Skin of body (tissue), 2 donors: ENCODE data around the gene CEACAM3. TPM values are rescaled to one million over a fixed set of nuclear protein-coding genes. Genes with fewer than 3 reads are reported as not detected.

Source experiments
- DNase-seq: peaks from one replicate; lab custom pipeline; 2025; lab: John Stamatoyannopoulos, UW
- total RNA-seq: library from RNA; depleted of rRNA; stranded (reverse); fragments of >200 nt; gene quantifications from one replicate; pipeline ENCODE4 v1.2.3, GENCODE V29; 2014

CEACAM3 gene
- total RNA-seq, 1 donor from 2014 or later: 1.5 TPM

GRCh38 chr19:41792513-41793413, 3.6 kb upstream of the CEACAM3 start:
- no peak for DNase-seq

GRCh38 chr19:41793414-41793727, 3.0 kb upstream of the CEACAM3 start:
- no peak for DNase-seq

GRCh38 chr19:41795031-41795461, 1.3 kb upstream of the CEACAM3 start:
- no peak for DNase-seq

GRCh38 chr19:41796901-41797300, 514 bp downstream of the CEACAM3 start:
- no peak for DNase-seq

GRCh38 chr19:41799444-41800000, 3.1 kb downstream of the CEACAM3 start:
- DNase-seq: no peak

- no peak for DNase-seq
Observed at GRCh38 chr19:41801031-41801430, 4.6 kb downstream of the CEACAM3 start.

- no peak for DNase-seq
Observed at GRCh38 chr19:41801792-41802211, 5.4 kb downstream of the CEACAM3 start.

DNA sequence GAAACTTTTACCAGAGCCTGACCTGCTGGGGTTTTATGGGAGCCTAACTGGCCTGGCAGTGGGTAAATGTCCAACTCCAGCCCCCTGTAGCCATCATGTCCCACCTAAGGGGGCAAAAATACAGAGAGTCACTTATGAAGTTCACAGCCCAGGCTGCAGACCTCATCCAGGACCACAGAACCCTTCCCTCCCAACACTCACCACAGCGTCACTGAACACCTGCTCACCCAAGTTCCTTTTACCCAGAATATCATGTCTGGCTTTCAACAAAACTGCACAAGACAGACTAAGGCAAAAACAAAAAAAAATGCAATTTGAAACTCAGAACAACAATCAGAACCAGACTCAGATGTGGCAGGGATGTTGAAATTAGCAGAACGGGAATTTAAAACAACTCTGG, 6.4 kb downstream of the CEACAM3 start:
- no peak for DNase-seq

DNA sequence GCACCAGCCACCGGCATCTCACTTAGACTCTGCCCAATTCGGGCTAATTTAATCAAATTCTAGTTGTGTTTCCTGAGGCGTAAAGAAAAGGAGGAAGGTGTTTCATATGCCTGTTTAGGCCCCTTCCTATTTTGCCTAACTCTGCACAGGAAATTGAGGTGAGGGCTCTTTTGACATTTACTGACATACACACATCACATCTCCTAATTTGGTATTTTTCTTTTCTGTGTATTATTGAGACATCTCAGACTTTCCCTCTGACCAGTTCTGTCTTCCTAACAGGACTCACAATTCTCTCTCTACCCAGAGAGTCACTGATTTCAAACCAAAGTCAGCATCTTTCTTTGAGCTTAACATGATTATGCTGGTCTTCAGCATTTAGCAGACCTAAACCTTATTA, 7.9 kb downstream of the CEACAM3 start:
- no peak for DNase-seq

- no peak for DNase-seq
Observed at GRCh38 chr19:41807176-41807575, 10.8 kb downstream of the CEACAM3 start.

- DNase-seq: no peak
Observed at GRCh38 chr19:41808663-41809566, 12.5 kb downstream of the CEACAM3 start.

- no peak for DNase-seq
Observed at GRCh38 chr19:41810301-41810700, 13.9 kb downstream of the CEACAM3 start.

DNA sequence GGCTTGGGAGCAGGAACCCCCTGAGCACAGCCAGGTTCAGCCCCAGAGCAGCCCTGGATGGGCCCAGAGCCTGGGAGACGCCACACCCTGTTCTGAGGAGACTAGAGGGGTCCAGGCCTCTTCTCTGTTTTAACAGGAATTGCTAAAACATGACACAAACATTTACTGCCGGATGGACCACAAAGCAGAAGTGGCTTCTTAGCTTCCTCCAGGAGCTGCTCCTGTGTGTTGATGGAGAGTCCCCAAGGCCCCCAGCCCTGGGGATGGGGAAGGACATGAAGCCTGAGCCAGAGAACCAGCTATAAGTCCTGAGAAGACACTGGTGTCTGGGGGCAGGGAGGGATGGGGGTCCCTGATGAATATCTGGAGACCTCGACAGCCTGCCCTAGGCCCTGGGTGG, 14.6 kb downstream of the CEACAM3 start:
- DNase-seq: no peak

DNA sequence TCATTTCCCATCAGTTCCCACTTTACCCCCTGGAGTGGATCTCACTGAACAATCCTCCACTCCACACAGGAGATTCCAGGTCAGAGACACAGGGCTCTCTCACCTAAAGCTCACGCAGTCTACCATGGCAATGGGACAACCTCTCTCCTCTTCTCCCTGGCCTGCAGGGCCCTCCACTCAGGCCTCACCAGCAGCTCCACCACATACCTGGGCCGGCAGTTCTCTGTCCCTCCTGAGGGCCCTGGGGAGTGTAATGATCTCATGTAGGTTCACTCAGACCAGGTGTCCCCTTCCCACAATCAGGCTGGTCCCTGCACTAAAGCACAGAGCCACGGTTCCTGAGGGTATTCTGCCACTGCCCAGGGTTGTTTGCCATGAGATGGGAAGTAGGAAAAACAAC, 15.6 kb downstream of the CEACAM3 start:
- no peak for DNase-seq

GRCh38 chr19:41813911-41814310, 17.5 kb downstream of the CEACAM3 start:
- no peak for DNase-seq

DNA sequence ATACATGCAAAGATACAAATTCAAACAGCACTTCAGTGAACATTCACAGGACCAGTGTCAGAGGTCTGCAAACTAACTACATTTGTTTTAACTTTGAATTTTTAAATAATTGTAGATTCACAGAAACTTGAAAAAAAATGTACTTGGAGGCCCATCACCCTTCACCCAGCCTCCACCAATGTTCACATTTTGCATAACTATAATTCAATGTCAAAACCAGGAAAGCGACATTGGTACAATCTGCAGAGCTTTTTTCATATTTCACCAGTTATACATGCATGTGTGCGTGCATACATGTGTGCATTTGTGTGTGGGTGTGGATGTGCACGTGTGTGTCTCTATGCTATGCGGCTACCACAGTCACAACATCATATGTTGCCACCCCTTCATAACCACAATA, 18.9 kb downstream of the CEACAM3 start:
- DNase-seq: no peak

GRCh38 chr19:41816761-41817160, 20.4 kb downstream of the CEACAM3 start:
- no peak for DNase-seq

DNA sequence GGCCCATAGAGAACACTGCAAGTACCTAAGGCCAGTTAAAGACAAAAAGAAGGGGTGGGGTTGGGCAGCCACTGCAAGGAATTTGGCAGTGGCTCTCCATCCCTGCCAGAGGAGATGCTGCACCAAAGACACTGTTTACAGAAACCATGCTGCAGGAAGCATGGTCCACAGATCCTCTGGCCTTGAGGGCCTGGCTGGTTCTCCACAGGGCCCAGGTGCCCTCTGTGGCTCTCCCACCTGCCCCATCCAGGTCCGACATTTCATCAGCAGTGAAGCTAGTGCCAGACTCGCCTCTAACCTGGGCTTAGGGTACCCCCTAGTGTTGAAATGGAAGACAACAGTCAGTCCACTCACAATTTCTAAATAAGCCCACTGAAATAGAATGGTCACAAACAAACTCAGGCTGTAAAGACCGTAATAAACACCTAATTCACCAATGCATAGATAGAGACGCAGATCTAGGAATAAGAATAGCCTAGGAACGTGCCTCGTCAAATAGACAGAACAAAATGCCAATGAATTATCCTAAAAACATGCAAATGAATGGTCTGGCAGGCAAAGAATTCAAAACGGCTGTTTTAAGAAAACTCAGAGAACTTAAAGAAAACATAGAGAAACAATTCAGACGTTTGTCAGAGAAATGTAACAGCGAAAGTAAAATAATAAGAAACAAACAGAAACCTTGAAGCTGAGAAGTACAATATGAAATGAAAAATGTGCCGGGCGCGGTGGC, 24.8 kb downstream of the CEACAM3 start:
- DNase-seq: no peak

DNA sequence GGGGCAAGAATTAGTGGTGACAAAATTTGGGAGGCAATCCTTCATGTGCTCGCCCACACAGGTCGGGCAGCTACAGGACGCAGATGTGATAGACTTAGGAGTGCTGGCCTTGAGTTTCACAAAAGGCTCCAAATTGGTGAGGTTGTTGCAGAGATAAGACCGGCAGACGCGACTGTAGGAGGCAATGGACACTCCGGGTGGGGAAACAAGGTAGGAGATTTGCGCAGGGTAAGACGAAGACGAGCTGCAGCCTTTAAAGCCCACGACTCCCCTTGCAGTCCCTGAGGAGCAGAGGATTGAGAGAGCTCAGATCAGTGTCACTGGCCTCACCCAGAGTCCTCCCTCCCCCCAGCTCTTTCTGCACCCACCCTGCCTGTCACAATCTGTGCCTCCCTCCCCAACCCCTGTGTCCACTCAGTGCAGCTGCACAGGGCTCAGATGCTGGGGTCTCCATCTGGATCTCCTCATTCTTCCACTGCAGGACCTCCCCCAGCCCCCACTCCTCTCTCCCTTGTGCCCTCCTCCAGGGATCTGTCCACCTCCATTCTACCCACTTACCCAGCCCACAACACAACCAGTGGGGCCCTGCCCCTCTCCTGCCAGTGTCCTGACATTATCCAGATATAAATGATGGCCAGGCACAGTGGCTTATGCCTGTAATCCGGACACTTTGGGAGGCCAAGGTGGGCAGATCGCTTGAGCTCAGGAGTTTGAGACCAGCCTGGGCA, 41.8 kb downstream of the CEACAM3 start:
- DNase-seq: no peak

- no peak for DNase-seq
Observed at GRCh38 chr19:41839211-41839610, 42.8 kb downstream of the CEACAM3 start.

GRCh38 chr19:41843371-41843770, 47.0 kb downstream of the CEACAM3 start:
- no peak for DNase-seq
